Germinal center (tissue), 1 donor: Measurements from ENCODE around the gene PDE11A.

ENCODE experiments used
- DNase-seq: peaks from one replicate; pipeline ENCODE4 v3.0.0; 2012; ENCODE audit warnings: mixed read lengths, low spot score

PDE11A gene

DNA sequence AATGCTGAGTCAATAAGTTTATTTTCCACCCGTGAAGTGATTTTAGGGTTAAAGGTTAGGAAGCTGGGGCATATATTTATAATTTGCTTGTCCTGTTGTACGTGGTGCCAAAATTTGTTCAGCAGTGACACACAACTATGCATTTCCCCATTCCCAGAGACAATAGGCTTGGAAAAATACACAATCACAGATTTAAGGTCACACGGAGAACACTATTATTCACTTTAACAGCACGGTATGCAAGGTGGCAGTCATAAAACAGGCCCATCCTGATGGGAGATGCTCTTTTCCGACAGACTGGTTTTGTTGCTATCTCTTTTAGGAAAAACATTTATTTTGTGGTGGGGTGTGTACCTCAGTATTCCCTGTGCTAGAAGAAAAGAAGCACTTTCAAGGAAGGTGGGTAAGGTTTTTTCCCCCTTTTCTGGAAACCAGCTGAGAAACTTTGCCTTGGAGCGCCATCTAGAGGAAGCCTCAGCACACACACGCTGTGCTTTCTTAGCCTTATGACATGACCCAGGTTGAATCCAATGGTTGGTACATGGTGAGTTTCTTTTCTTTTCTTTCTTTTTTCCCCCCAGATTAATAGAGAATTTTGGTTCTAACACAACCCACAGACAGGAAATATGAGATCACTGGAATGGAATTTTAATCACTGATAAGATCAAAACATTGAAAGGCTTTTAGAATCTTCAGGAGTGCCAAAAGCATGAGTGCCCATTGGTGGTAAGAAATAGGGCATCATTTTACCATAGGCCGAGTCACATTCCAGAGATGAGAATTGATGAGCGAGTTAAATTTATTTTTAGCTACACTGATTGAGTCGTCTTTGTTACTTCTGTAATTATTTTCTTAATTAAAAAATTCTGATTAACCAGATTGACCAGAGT is 347.9 kb downstream of the PDE11A start:
- DNase-seq: peak; percentile 59

DNA sequence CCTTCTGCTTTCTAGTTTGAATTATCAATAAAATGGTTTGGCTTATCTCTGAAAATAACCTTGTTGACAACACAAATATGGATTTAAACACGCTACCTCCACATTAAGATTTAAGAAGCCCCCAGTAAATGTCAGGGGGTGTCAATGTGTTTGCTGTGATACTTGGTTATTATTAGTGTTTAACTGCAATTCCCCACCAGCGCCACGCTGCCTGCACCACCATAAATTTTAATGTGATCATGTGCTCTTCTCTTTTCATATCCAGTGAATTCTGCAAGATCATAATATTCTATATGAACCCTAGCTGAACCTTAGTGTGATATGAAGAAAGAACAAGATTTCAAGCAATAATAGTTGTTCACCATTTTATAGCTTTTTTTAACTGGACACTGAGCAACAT is 349.3 kb downstream of the PDE11A start:
- no peak for DNase-seq

- DNase-seq: no peak
Observed at GRCh38 chr2:177721818-177722567, 350.6 kb downstream of the PDE11A start.

- DNase-seq: no peak
Observed at GRCh38 chr2:177721087-177721486, 351.5 kb downstream of the PDE11A start.

DNA sequence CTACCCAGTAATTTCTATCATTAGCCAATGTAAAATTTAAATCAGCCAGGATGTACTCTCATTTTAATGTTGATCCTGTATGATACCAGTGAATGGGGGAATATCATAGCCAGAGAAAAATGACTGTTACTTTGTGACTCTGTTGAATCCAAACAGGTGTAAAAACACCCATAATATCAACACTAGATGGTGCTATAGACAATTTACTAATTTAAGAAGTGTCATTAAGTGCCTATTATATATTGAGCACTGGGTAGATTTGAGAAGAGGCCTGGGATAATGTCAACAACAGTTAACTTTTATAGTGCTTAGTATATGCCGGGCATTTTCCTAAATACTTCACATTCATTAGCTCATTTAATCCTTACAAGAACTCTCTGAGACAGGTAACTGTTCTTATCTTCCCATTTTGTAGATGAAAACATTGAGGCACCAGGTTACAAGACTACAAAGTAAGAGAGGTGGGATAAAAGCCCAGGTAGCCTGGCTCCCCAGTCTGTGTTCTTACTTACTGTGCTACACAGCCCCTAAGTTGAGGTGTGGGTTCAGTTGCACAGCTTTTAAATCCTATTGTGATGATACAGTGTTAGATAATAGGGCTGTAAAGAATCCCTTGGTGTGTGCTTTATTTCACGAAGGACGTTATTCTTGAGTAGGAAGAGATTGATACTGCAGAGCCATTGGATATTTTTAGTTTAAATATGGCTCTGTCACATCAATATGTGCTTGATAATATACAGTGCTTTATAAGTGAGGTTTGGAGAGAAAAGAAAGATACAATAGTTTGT is 354.6 kb downstream of the PDE11A start:
- DNase-seq: peak; percentile 16

GRCh38 chr2:177716484-177716883 is 356.1 kb downstream of the PDE11A start:
- no peak for DNase-seq

GRCh38 chr2:177715771-177716170 is 356.8 kb downstream of the PDE11A start:
- no peak for DNase-seq

- DNase-seq: no peak
Observed at GRCh38 chr2:177714704-177715103, 357.9 kb downstream of the PDE11A start.

GRCh38 chr2:177712462-177712861 is 360.1 kb downstream of the PDE11A start:
- DNase-seq: no peak

GRCh38 chr2:177711483-177712265 is 360.9 kb downstream of the PDE11A start:
- no peak for DNase-seq

- no peak for DNase-seq
Observed at GRCh38 chr2:177710889-177711288, 361.7 kb downstream of the PDE11A start.

GRCh38 chr2:177709986-177710401 is 362.6 kb downstream of the PDE11A start:
- DNase-seq: no peak

GRCh38 chr2:177708660-177709444 is 363.7 kb downstream of the PDE11A start:
- no peak for DNase-seq

- DNase-seq: no peak
Observed at GRCh38 chr2:177708106-177708505, 364.5 kb downstream of the PDE11A start.

GRCh38 chr2:177705511-177706173 is 366.9 kb downstream of the PDE11A start:
- DNase-seq: no peak

DNA sequence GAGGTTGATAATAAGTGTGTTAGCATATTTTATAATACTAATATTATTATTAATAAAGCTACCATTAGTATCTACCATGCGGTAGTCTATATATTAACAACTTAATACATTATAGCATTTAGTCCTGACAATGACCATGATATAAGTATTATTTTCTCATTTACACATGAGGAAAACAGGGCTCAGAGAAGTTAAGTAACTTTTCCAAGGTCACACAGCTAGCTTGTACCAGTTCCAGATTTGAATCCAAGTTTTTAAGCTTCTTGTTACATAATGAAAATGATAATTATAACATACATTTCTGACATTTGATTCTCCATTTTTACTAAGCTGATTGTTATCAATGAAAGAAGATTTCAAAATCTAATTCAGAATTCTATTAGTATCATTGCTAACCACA is 369.4 kb downstream of the PDE11A start:
- DNase-seq: no peak

DNA sequence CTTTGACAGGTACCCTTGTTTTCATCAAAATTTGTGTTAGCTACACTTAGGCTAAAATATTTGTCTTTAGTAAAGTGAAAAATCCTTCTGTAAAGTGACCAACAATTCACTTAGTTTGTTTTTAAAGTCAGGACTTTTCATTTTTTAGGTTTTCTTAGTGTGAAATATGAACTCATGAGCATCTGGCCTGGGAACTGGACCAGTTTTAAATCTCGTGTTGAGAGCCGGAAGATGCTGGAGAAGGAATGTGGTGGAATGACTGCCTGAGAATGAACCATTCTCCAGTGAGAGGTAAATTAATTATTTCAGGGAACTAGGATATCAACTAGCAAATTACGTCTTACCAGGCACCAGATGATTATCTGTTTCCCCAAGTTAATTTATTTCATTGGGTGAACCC is 374.3 kb downstream of the PDE11A start:
- DNase-seq: no peak

GRCh38 chr2:177694348-177694747 is 378.2 kb downstream of the PDE11A start:
- no peak for DNase-seq

DNA sequence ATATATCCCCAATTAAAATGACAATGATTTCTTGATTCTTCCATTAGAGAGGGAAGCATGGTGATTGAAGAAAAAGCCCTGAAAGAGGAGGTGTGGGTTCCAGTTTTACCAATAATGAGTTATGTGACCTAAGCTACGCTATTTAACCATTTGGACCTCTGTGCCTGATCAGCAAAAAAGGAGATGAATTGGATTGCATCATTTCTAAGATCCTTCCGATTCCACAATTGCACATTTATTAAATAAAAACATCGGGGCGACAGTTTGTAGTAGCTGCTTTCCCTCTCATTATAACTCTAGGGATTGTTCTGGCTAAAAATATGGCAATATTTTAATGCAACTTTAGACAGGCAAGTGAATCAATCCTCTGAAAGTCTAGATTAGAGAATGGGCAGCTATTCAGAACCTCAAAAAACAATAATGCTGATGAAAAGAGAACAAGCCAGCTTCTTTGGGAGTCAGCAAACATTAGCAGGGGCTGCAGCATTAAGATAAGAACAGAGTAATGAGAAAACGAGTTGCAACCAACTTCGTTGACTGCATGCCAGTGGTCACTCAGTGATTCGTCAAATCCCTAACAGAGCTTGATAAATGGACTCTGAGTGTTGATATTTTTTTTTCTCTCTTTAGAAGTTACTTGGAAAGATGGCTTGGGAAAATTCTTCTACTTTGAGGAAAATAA is 378.8 kb downstream of the PDE11A start:
- DNase-seq: no peak
